Measurements from ENCODE around the gene MAT1A. TPM values are rescaled to one million over a fixed set of nuclear protein-coding genes. Genes with fewer than 3 reads are reported as not detected.

The MAT1A gene
- 0.08 and 0.19 TPM in 2 replicates for total RNA-seq (2014; rRNA removed; shearing (Covaris generic))

DNA sequence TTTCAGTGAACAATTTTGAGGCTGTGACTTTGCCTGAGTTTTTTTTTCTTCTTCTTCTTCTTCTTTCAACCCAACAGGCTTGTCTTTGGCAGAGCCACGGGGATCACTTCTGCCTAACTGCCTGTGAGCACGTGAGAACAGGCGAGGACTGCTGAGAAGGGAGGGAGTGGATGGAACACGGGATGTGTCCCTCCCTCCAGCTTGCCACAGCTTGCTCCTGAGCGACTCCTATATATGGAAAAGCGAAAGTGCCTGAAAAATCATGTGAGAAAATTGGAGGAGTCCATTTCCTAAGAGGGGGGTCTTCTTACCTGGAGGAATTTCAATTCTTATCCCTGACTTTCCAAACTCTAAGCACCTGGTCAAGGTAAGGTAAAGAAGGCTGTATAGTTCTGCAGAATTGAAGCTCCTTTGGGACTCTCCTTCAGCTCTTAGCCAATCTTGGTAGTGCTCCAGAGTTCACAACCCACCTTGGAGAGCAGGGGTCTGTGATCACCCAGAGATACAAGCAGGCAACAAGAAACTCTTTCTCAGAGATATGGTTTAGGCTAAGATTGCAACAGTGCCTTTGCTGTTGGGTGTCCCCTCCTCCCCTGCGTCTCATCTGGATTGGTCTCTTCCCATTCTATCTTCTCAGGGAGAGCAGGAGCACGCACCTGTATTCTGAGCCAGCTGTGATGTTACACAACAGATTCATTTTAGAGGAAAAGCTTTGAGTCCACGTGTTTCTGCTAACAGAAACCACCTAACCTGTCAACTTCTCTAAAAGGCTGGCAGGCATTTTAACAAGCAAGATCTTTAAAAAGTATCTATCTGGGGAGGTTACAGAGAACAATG is at the start of gene MAT1A:
TSS of gene MAT1A (minus strand) at position 208 of the 837 bp plus-strand sequence. CDS start 235 bp downstream, outside the sequence.

Other genes starting within 250 kb of the MAT1A start
- gene TMEM254, start 211.0 kb downstream of the MAT1A start, total RNA-seq (2014; rRNA removed; shearing (Covaris generic)): 10.3 and 18.3 TPM in 2 replicates
- 0.34 TPM in 1 of 2 replicates, not detected in the other for gene PLAC9, start 156.9 kb downstream of the MAT1A start, total RNA-seq (2014; rRNA removed; shearing (Covaris generic))
- gene ANXA11, start 84.1 kb downstream of the MAT1A start, total RNA-seq (2014; rRNA removed; shearing (Covaris generic)): 131 and 160 TPM in 2 replicates
- gene DYDC1, start 67.1 kb upstream of the MAT1A start, total RNA-seq (2014; rRNA removed; shearing (Covaris generic)): not detected in 2 replicates
- gene DYDC2, start 67.1 kb upstream of the MAT1A start, total RNA-seq (2014; rRNA removed; shearing (Covaris generic)): not detected in 2 replicates
- 28.3 and 33.2 TPM in 2 replicates for gene PRXL2A, start 118.9 kb upstream of the MAT1A start, total RNA-seq (2014; rRNA removed; shearing (Covaris generic))
- gene TSPAN14, start 164.7 kb upstream of the MAT1A start, total RNA-seq (2014; rRNA removed; shearing (Covaris generic)): 34.0 and 35.7 TPM in 2 replicates
- gene SH2D4B, start 248.2 kb upstream of the MAT1A start, total RNA-seq (2014; rRNA removed; shearing (Covaris generic)): 0.03 and 0.30 TPM in 2 replicates